Keratinocyte (primary cell): ENCODE data around the gene HLA-DMB. TPM values are rescaled to one million over a fixed set of nuclear protein-coding genes. Genes with fewer than 3 reads are reported as not detected.
"Not testable (repeated sequence)": the region's sequence is repeated elsewhere in the genome, so short reads cannot be mapped to it uniquely, and the experiment has no call there.

Experiments
- DNase-seq: peaks from one replicate; pipeline ENCODE4 v3.0.0-alpha.2; 2011; ENCODE audit warnings: low read depth, missing footprints, low spot score
- FAIRE-seq: peaks from 2 replicates; lab custom pipeline; 2011; peaks lifted over from hg19 to GRCh38; lab: Jason Lieb, UNC
- H2AFZ ChIP-seq: 2 replicates; pipeline ENCODE4 v1.6.0; 2012; ENCODE audit warnings: low read length, control low read depth, inconsistent platforms; ENCODE audit not compliant: control insufficient read depth
- H3K27ac ChIP-seq: 2 replicates; pipeline ENCODE4 v1.5.1; 2011; ENCODE audit warnings: low read length; ENCODE audit not compliant: control insufficient read depth, insufficient read depth
- H3K27me3 ChIP-seq: 3 replicates; pipeline ENCODE4 v1.6.0; 2011; ENCODE audit warnings: low read length; ENCODE audit not compliant: control insufficient read depth, insufficient read depth; ENCODE audit errors: extremely low read depth
- H3K36me3 ChIP-seq, 2 experiments: 2 replicates in 1 of 2; 3 replicates in 1 of 2; pipeline ENCODE4 v1.5.1; 2011; ENCODE audit warnings: low read length in 2 of 2, mild to moderate bottlenecking in 1 of 2; ENCODE audit not compliant: control insufficient read depth in 2 of 2, insufficient read depth in 2 of 2; ENCODE audit errors: extremely low read depth in 1 of 2
- H3K4me1 ChIP-seq: 3 replicates; pipeline ENCODE4 v1.5.1; 2011; ENCODE audit warnings: low read length; ENCODE audit not compliant: control insufficient read depth, insufficient read depth; ENCODE audit errors: extremely low read depth
- H3K4me2 ChIP-seq: 3 replicates; pipeline ENCODE4 v1.6.0; 2011; ENCODE audit warnings: low read depth, low read length; ENCODE audit not compliant: control insufficient read depth, insufficient read depth; ENCODE audit errors: extremely low read depth
- H3K4me3 ChIP-seq, 3 experiments: fragments of 200-600 bp in 1 of 3; sonication (generic) in 1 of 3; 2 replicates in 2 of 3; 3 replicates in 1 of 3; pipeline ENCODE4 v1.5.1; 2011 to 2016; ENCODE audit warnings: low read length in 3 of 3, mild to moderate bottlenecking in 3 of 3, control low read depth in 2 of 3, inconsistent platforms in 1 of 3, low read depth in 1 of 3, mixed read lengths in 1 of 3, mixed run types in 1 of 3, moderate library complexity in 1 of 3; ENCODE audit not compliant: control insufficient read depth in 2 of 3, insufficient read depth in 2 of 3; ENCODE audit errors: extremely low read depth in 1 of 3
- H3K79me2 ChIP-seq: 2 replicates; pipeline ENCODE4 v1.6.0; 2012; ENCODE audit warnings: low read length; ENCODE audit not compliant: control insufficient read depth, insufficient read depth
- H3K9ac ChIP-seq: 3 replicates; pipeline ENCODE4 v1.6.0; 2011; ENCODE audit warnings: low read length; ENCODE audit not compliant: control insufficient read depth, insufficient read depth; ENCODE audit errors: extremely low read depth
- H3K9me1 ChIP-seq: 3 replicates; pipeline ENCODE4 v1.6.0; 2011; ENCODE audit warnings: low read length; ENCODE audit not compliant: control insufficient read depth, insufficient read depth; ENCODE audit errors: extremely low read depth
- H3K9me3 ChIP-seq: 2 replicates; pipeline ENCODE4 v1.5.1; 2012; ENCODE audit warnings: low read depth, low read length; ENCODE audit not compliant: control insufficient read depth
- H4K20me1 ChIP-seq: 3 replicates; pipeline ENCODE4 v1.6.0; 2011; ENCODE audit warnings: low read length; ENCODE audit not compliant: control insufficient read depth, insufficient read depth; ENCODE audit errors: extremely low read depth
- EZH2 ChIP-seq: IDR thresholded peaks from one replicate; pipeline ENCODE4 v1.6.1; 2012; ENCODE audit warnings: inconsistent platforms, mild to moderate bottlenecking, low read length, moderate library complexity
- dilution Hi-C: fragments of 300-500 bp; cut with MboI; formaldehyde crosslinking; loops from one replicate; pipeline ENCODE4 v1.7.0; 2020; ENCODE audit warnings: low sequenced_read_pairs; ENCODE audit not compliant: extremely low pct_ligation_motif_present
- polyA plus RNA-seq, 5 experiments: library from polyadenylated mRNA; depleted of rRNA in 3 of 5; stranded (reverse) in 3 of 5; stranded (forward) in 1 of 5; unstranded in 1 of 5; fragments of >200 nt; gene quantifications; 1 replicate in 1 of 5; 2 replicates in 3 of 5; 3 replicates in 1 of 5; pipeline versions ENCODE4 v1.2.1 to v1.2.3, GENCODE V29; 2011 to 2012; ENCODE audit warnings: missing spikeins in 2 of 5, low read depth in 1 of 5, low replicate concordance in 1 of 5
- TF ChIP-seq, protein P1 (sequence below), 3 experiments: IDR thresholded peaks in 1 of 3; conservative IDR thresholded peaks in 1 of 3; optimal IDR thresholded peaks in 1 of 3; 2 replicates in 2 of 3; 3 replicates in 1 of 3; pipeline versions ENCODE3 to v1.5.1; 2011; ENCODE audit warnings: low read length in 3 of 3, mild to moderate bottlenecking in 3 of 3, moderate library complexity in 2 of 3, control low read depth in 1 of 3, inconsistent platforms in 1 of 3; ENCODE audit not compliant: insufficient read depth in 2 of 3; ENCODE audit errors: extremely low read depth in 1 of 3

HLA-DMB gene
- polyA plus RNA-seq, 1 donor (not counting 4 experiments of a cell fraction or from before 2014, with no cell fraction given) = not detected

DNA sequence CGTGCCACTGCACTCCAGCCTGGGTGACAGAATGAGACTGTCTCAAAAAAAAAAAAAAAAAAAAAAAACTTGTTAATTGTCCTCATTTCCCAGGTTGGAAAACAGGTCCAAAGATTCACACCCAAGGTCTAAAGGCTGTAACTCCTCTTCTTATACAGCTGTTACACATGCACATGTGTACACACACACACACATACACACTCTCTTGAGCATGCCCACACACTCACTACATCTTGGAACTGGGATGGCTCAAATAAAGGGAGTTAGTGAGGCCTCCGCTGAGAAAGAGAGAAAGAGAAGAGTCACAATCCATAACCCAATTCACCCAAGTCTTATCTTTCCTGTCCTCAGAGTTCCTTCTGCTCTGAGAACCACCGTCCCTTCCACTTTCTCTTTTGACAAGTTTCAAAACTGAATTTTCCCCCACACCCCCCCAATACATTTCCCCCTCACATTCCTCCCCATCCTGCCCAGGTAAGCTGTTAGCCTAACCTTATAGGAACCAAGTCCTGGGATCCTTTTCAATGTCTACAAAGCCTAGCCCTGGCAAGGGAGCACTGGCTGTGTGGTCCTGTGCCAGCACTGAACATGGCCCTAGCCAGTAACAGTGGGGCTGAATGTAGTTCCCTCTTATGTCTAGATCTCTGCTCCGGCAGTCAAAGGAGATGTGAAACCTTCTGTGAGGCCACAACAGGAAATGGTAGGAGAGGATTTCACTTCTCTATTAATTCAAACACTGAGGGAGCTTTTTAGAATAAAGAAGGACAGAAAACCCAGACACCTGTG, 3.2 kb upstream of the HLA-DMB start:
- Histone ChIP-seq H3K79me2 (no peaks in the 10 kb centered on the region), H3K36me3 (no peaks in the 10 kb centered on the region), H4K20me1 (no peaks in the 10 kb centered on the region), H3K27me3 (peaks cover 9% of the 10 kb centered on the region), H2AFZ (no peak overlapping the region), H3K27ac (no peak overlapping the region), H3K9me1 (no peaks in the 10 kb centered on the region), H3K4me1 (no peaks in the 10 kb centered on the region), H3K9ac (no peak overlapping the region), H3K4me2 (no peak overlapping the region), H3K9me3 (no peaks in the 10 kb centered on the region), H3K4me3 (no peak overlapping the region)
- dilution Hi-C loops = no loop called here
- DNase-seq (no peak), FAIRE-seq (no peak)
- TF ChIP-seq EZH2 = no peak
- TF ChIP-seq, protein P1, sequence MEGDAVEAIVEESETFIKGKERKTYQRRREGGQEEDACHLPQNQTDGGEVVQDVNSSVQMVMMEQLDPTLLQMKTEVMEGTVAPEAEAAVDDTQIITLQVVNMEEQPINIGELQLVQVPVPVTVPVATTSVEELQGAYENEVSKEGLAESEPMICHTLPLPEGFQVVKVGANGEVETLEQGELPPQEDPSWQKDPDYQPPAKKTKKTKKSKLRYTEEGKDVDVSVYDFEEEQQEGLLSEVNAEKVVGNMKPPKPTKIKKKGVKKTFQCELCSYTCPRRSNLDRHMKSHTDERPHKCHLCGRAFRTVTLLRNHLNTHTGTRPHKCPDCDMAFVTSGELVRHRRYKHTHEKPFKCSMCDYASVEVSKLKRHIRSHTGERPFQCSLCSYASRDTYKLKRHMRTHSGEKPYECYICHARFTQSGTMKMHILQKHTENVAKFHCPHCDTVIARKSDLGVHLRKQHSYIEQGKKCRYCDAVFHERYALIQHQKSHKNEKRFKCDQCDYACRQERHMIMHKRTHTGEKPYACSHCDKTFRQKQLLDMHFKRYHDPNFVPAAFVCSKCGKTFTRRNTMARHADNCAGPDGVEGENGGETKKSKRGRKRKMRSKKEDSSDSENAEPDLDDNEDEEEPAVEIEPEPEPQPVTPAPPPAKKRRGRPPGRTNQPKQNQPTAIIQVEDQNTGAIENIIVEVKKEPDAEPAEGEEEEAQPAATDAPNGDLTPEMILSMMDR (optimal IDR thresholded peaks at IDR 0.05 in 1 of 3, IDR thresholded peaks at IDR 0.05 in 1 of 3, conservative IDR thresholded peaks at IDR 0.05 in 1 of 3; ENCODE audit: extremely low read depth in 1 of 3, insufficient read depth in 2 of 3, low read length in 3 of 3) = no peak

DNA sequence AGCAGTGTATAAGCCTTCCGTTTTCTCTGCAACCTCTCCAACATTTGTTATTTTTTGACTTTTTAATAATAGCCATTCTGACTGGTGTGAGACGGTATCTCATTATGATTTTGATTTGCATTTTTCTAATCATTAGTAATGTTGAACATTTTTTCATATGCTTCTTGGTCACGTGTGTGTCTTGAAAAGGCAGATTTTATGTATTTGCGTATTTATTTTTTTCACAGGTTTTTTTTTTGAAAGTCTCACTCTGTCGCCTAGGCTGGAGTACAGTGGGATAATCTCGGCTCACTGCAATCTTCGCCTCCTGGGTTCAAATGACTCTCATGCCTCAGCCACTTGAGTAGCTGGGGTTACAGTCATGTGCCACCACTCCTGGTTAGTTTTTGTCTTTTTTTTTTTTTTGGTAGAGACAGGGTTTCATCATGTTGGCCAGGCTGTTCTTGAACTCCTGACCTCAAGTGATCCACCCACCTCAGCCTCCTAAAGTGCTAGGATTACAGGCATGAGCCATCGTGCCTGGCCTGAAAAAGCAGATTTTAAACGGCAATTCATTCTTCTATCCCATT, 1.8 kb upstream of the HLA-DMB start:
- H3K27ac ChIP-seq, H3K36me3 ChIP-seq, H3K9ac ChIP-seq, H3K4me1 ChIP-seq, FAIRE-seq, H3K4me3 ChIP-seq, H3K9me3 ChIP-seq, DNase-seq, dilution Hi-C loops, H4K20me1 ChIP-seq, H3K9me1 ChIP-seq, H2AFZ ChIP-seq, H3K79me2 ChIP-seq, H3K4me2 ChIP-seq: not testable (repeated sequence)
- H3K27me3 ChIP-seq = peaks cover 17% of the 10 kb centered on the region
